Measurements from ENCODE around the gene TMEM259. TPM values are rescaled to one million over a fixed set of nuclear protein-coding genes. Genes with fewer than 3 reads are reported as not detected.

The TMEM259 gene
- total RNA-seq, result 100 to 1,000 TPM; 112 to 156 (median 153) TPM

- peak; percentile 97 for DNase-seq (ENCODE audit: low spot score in 2 of 2)
- Histone ChIP-seq H3K4me1 (peaks cover 16 to 41% of the 10 kb centered on the region in 2 donors), H3K27me3 (no peaks in the 10 kb centered on the region), H3K9me3 (no peaks in the 10 kb centered on the region), H3K27ac (peak within 1 kb of the TSS; percentile 96), H3K36me3 (no peaks in the 10 kb centered on the region), H3K4me3 (peak within 1 kb of the TSS; percentile 92 to 97 (median 93))
- intact Hi-C loops (cut with DNase I; ENCODE audit: low total_unique reads), result no loop called here
- no peak for TF ChIP-seq CTCF (IDR thresholded peaks at IDR 0.05)
- TF ChIP-seq POLR2AphosphoS5 (IDR thresholded peaks at IDR 0.05), result peak in 1 of 3 donors; percentile 78
Observed at GRCh38 chr19:1020868-1021425, at the start of gene TMEM259. Gene TMEM259, minus strand, starts transcription at chr19:1021123. Its CDS starts 127 bp downstream, at chr19:1020996.

GRCh38 chr19:1070576-1070930, 49.6 kb upstream of the TMEM259 start:
- H3K4me1 ChIP-seq, result peaks cover 9% of the 10 kb centered on the region in 2 donors
- H3K4me3 ChIP-seq, result no peak overlapping the region
- no peak overlapping the region for H3K27ac ChIP-seq
- no peaks in the 10 kb centered on the region for H3K36me3 ChIP-seq
- intact Hi-C loops (cut with DNase I; ENCODE audit: low total_unique reads), result no loop called here
- no peak for DNase-seq (ENCODE audit: low spot score in 2 of 2)
- no peaks in the 10 kb centered on the region for H3K9me3 ChIP-seq
- peaks cover 10 to 48% of the 10 kb centered on the region in 2 donors for H3K27me3 ChIP-seq
- TF ChIP-seq CTCF (IDR thresholded peaks at IDR 0.05) (no peak), POLR2A (IDR thresholded peaks at IDR 0.05) (no peak), POLR2AphosphoS5 (IDR thresholded peaks at IDR 0.05) (no peak)

GRCh38 chr19:1069009-1069779, 48.3 kb upstream of the TMEM259 start:
- H3K27ac ChIP-seq, result no peak overlapping the region

GRCh38 chr19:1068009-1069001, 47.4 kb upstream of the TMEM259 start:
- intact Hi-C loops (cut with DNase I; ENCODE audit: low total_unique reads), result no loop called here
- Histone ChIP-seq H3K4me1 (peaks cover 9 to 19% of the 10 kb centered on the region in 2 donors), H3K4me3 (peak overlapping the region; percentile 48 to 69 (median 49)), H3K27me3 (peaks cover 10 to 54% of the 10 kb centered on the region in 2 donors), H3K36me3 (no peaks in the 10 kb centered on the region), H3K27ac (peak overlapping the region in 1 of 2 donors; percentile 23), H3K9me3 (no peaks in the 10 kb centered on the region)
- TF ChIP-seq CTCF (IDR thresholded peaks at IDR 0.05) (no peak), POLR2AphosphoS5 (IDR thresholded peaks at IDR 0.05) (no peak), POLR2A (IDR thresholded peaks at IDR 0.05) (no peak)
- DNase-seq (ENCODE audit: low spot score in 2 of 2), result no peak

More at GRCh38 chr19:1069009-1069779, 48.3 kb upstream of the TMEM259 start:
- H3K4me1 ChIP-seq, result peaks cover 9 to 19% of the 10 kb centered on the region in 2 donors
- peak overlapping the region; percentile 8 to 49 (median 48) for H3K4me3 ChIP-seq
- intact Hi-C loops (cut with DNase I; ENCODE audit: low total_unique reads), result no loop called here
- H3K27me3 ChIP-seq, result peaks cover 10 to 50% of the 10 kb centered on the region in 2 donors
- H3K36me3 ChIP-seq, result no peaks in the 10 kb centered on the region
- H3K9me3 ChIP-seq, result no peaks in the 10 kb centered on the region
- DNase-seq (ENCODE audit: low spot score in 2 of 2), result no peak
- TF ChIP-seq POLR2A (IDR thresholded peaks at IDR 0.05) (no peak), POLR2AphosphoS5 (IDR thresholded peaks at IDR 0.05) (no peak), CTCF (IDR thresholded peaks at IDR 0.05) (no peak)
